GM18499 (cell line): ENCODE measurements around the gene ARHGEF7.

Source experiments
- ATAC-seq: cut with Tn5 transposase; IDR thresholded peaks from one replicate; pipeline ENCODE4 v1.9.1; 2021; ENCODE audit warnings: moderate number of reproducible peaks; ENCODE audit not compliant: insufficient read depth, unreplicated experiment

Gene ARHGEF7

GRCh38 chr13:111284565-111284964, 169.5 kb downstream of the ARHGEF7 start:
- no peak for ATAC-seq

- ATAC-seq: no peak
Observed at GRCh38 chr13:111286162-111286561, 171.1 kb downstream of the ARHGEF7 start.

DNA sequence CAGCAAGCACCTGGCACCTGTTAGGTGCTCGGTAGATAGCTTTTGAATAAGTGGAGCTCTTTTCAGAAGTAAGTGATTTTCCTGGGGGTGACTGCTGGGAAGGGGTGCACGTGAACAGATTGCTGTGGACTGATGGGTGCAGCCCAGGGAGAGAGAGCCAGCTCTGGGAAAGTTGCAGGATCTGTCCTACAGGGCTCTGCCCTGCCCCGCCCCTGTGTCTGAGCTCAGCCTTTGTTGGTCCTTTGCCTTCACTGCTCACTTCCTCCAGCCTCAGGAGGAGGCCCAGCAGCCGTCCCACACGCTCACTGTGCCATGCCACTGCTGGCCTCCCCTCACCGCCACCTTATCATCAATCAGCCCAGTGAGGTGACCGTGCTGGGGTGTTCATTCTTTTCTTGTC, 171.6 kb downstream of the ARHGEF7 start:
- no peak for ATAC-seq

GRCh38 chr13:111287201-111287600, 172.1 kb downstream of the ARHGEF7 start:
- no peak for ATAC-seq

GRCh38 chr13:111288276-111288675, 173.2 kb downstream of the ARHGEF7 start:
- no peak for ATAC-seq

GRCh38 chr13:111289251-111289650, 174.1 kb downstream of the ARHGEF7 start:
- ATAC-seq: no peak

DNA sequence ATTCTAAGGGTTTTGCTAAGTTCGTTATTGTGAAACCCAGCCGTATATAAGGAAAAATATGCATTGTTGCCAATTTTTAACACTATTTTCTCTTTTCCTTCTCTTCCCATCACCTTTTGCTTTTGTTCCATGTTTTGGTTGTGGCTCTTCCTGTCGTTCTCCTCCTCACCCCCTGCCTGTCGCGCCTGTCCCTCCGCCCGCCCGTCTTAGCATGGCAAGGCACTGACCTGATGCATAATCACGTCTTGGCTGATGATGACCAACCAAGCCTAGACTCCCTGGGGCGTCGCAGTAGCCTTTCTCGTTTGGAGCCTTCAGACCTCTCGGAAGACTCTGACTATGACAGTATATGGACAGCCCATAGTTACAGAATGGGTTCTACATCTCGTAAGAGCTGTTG, 176.8 kb downstream of the ARHGEF7 start:
- no peak for ATAC-seq

DNA sequence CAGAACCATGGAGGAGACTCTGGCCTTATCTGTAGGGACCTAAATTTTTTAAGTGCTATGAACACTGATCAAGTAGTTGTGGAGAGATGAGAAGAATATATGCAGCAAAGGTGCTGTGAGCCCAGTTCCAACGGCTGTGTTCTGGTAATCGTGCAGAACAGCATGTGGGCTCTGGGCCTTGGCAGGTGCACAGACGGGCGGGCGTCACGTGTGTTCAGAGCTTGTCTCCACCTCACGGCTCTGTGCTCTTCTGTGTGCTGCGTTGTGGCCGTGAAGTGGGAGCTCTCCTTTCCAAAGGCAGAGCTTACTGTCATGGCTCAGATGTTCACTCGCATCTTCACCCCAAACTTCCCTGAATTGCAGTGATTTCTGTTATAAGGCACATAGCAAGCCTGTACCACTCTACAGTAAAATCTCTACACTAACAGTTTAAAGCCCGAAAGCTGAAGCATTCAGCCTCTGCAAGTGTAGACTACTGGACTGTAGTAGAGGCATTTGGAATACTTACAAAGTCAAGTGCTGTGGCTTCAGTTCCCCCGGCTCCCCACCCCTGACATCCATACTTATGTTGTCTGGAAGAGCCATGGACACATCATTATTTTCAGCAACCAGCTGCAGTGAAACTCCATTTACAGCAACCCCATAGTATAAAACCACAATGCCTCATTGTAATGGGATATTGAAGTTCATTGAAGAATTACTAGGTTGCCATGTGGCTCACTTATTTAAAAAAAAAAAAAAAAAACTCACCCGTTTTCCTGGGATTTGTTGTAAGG, 177.8 kb downstream of the ARHGEF7 start:
- no peak for ATAC-seq

DNA sequence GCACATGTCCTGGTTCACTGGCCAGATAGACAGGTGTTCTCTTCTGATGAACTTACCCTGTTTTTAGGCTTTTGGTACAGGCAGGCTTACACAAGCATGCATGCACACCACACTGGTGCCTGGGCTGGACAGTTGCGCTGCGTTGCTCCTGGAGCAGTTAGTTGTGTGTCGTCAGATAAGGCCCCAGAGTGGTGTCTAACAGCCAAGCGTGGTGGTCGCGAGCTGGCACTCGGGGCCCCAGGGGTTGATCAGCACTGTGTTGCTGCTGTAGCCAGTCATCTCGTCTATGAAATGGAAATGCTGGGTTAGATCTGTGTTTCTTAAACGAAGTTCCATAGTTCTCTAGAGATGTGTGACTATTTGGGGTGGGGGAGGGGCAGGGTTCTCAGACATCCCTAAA, 180.8 kb downstream of the ARHGEF7 start:
- no peak for ATAC-seq

- ATAC-seq: no peak
Observed at GRCh38 chr13:111296417-111296816, 181.3 kb downstream of the ARHGEF7 start.

GRCh38 chr13:111298214-111298975, 183.3 kb downstream of the ARHGEF7 start:
- ATAC-seq: no peak

GRCh38 chr13:111302045-111302726, 187.1 kb downstream of the ARHGEF7 start:
- no peak for ATAC-seq

DNA sequence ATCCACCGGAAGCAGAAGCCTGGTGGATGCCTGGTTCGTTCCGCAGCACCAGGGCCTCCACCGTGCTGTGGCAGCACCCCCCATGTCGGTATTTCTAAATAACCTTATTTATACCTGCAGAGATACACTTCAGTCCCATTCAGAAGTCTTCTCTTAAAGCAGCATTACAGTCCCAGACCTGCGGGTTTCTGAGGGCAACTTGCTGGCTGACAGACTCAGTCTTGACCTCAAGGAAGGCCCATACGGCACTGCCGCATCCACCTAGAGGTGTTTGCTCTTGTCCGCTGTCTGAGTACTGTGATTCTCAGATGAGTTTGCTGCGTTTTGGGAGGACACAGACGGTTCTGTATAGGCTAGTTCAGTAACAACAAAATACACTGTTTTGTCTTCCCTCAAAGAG, 188.4 kb downstream of the ARHGEF7 start:
- peak; percentile 7 for ATAC-seq

- ATAC-seq: peak; percentile 59
Observed at GRCh38 chr13:111304041-111304544, 189.0 kb downstream of the ARHGEF7 start.

GRCh38 chr13:111304603-111305289, 189.6 kb downstream of the ARHGEF7 start:
- ATAC-seq: no peak

GRCh38 chr13:111312944-111313590, 198.0 kb downstream of the ARHGEF7 start:
- no peak for ATAC-seq

DNA sequence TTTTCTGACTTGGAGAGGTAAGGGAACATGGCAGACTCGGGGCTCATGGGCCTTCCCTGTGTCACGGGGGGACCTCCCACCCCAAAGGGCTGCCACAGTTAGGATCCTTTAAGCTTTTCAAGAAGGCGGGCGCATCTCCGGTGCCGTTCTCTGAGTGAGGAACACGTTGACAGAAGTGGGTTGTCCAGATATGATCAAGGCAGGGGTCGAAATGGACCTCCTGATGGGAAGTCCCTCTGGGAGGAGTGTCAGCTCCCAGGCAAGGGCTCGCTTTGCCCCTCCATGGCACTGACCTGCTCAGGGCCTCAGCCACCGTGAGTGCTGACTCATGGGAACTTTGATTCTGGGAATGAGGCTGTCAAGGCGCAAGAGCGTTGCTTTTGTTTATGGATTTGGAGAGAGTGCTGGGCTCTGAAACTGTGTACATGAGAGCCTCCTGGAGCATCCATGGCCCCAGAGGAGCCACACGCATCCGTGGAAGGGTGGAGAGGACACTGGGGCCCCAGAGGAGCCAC, 198.9 kb downstream of the ARHGEF7 start:
- no peak for ATAC-seq

DNA sequence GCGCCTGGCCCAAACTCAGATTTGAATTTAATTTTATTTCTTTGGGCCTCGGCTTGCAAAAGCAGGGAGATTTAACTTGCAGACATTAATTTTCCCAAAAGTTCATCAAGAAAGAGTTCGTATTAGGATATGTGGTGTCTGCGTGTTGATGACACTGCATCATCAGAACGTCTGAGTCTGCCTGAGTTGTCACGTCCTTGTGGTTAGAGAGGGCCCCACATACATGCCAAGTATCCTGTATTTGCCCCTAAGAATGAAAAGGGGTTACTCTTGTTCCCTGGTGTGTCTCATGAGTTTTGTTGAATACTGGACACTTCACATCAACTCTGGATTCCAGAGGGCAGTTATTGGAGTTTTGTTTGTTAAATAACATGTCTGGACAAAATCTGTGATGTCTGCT, 199.7 kb downstream of the ARHGEF7 start:
- no peak for ATAC-seq

GRCh38 chr13:111315347-111315995, 200.4 kb downstream of the ARHGEF7 start:
- no peak for ATAC-seq
